SK-N-SH (cell line): ENCODE results near the gene S100A6.

Source experiments
- CHD2 ChIP-seq: fragments of 150-350 bp; IDR thresholded peaks from 2 replicates; pipeline ENCODE4 v1.6.1; 2018; ENCODE audit warnings: low read length; ENCODE audit not compliant: partially characterized antibody
- FOXM1 ChIP-seq: IDR thresholded peaks from 2 replicates; pipeline ENCODE4 v1.4.0; 2012; ENCODE audit warnings: low read depth, mild to moderate bottlenecking
- POLR2AphosphoS5 ChIP-seq: IDR thresholded peaks from 2 replicates; pipeline ENCODE4 v1.6.1; 2012; ENCODE audit warnings: low read depth, low read length
- RAD21 ChIP-seq: IDR thresholded peaks from 2 replicates; pipeline ENCODE4 v1.6.1; 2012; ENCODE audit warnings: mild to moderate bottlenecking, low read length
- TAF1 ChIP-seq: IDR thresholded peaks from 2 replicates; pipeline ENCODE4 v1.6.1; 2012; ENCODE audit warnings: low read depth, mild to moderate bottlenecking, low read length, moderate library complexity, borderline replicate concordance
- TF ChIP-seq, protein P1 (sequence below): fragments of 200-600 bp; sonication (generic); IDR thresholded peaks from 2 replicates; pipeline ENCODE4 v1.6.1; 2017; ENCODE audit warnings: antibody characterized with exemption, mild to moderate bottlenecking, moderate library complexity
- TF ChIP-seq, protein P2 (sequence below): IDR thresholded peaks from 2 replicates; pipeline ENCODE4; 2012

DNA sequence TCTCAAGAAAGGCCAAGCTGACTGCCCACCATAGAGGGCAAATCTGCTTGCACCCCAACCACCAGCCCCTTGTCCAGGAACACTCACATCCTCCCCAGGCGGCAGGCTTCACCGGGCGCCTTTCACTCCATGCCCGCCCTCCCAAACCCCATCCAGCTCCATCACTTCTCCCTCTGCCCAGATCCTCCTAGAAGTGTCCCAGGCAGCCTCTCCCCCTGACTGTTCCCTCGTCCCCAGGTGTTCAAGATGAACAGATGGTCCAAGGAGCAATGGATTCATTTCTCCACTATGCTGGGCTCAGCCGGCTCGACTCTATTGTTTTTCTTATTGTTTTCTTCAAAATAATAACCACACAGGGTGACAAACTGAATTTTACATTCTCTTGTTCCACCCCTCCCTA, 22.1 kb downstream of the S100A6 start:
- TF ChIP-seq, protein P1, sequence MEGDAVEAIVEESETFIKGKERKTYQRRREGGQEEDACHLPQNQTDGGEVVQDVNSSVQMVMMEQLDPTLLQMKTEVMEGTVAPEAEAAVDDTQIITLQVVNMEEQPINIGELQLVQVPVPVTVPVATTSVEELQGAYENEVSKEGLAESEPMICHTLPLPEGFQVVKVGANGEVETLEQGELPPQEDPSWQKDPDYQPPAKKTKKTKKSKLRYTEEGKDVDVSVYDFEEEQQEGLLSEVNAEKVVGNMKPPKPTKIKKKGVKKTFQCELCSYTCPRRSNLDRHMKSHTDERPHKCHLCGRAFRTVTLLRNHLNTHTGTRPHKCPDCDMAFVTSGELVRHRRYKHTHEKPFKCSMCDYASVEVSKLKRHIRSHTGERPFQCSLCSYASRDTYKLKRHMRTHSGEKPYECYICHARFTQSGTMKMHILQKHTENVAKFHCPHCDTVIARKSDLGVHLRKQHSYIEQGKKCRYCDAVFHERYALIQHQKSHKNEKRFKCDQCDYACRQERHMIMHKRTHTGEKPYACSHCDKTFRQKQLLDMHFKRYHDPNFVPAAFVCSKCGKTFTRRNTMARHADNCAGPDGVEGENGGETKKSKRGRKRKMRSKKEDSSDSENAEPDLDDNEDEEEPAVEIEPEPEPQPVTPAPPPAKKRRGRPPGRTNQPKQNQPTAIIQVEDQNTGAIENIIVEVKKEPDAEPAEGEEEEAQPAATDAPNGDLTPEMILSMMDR, result no peak
- no peak for TF ChIP-seq CHD2
- no peak for TF ChIP-seq POLR2AphosphoS5
- no peak for TF ChIP-seq TAF1
- no peak for TF ChIP-seq FOXM1
- TF ChIP-seq, protein P2, sequence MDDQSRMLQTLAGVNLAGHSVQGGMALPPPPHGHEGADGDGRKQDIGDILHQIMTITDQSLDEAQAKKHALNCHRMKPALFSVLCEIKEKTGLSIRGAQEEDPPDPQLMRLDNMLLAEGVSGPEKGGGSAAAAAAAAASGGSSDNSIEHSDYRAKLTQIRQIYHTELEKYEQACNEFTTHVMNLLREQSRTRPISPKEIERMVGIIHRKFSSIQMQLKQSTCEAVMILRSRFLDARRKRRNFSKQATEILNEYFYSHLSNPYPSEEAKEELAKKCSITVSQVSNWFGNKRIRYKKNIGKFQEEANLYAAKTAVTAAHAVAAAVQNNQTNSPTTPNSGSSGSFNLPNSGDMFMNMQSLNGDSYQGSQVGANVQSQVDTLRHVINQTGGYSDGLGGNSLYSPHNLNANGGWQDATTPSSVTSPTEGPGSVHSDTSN, result no peak
- no peak for TF ChIP-seq RAD21
